Measurements from ENCODE around the gene PBX4.

PBX4 gene

GRCh38 chr19:19647037-19647835 lies 28.7 kb upstream of the PBX4 start:
- peaks cover 68% of the 10 kb centered on the region for H3K36me3 ChIP-seq (ENCODE audit: control insufficient read depth, insufficient read depth, low read length)
- H3K9me3 ChIP-seq (ENCODE audit: control insufficient read depth, low read length), result no peaks in the 10 kb centered on the region
- 96 to 97% methylated on average over 24 to 25 of the region's 29 CpGs for WGBS, 2 experiments (ENCODE audit: insufficient coverage in 2 of 2)
- H3K4me1 ChIP-seq (ENCODE audit: control insufficient read depth, insufficient read depth, low read length, poor library complexity, severe bottlenecking), result peaks cover 7% of the 10 kb centered on the region
- H3K27ac ChIP-seq (ENCODE audit: low read depth, low read length, severe bottlenecking), result no peak overlapping the region
- H3K4me3 ChIP-seq (ENCODE audit: extremely low read depth, insufficient read depth, low read length, poor library complexity, severe bottlenecking), result no peak overlapping the region

GRCh38 chr19:19645233-19645870 lies 26.9 kb upstream of the PBX4 start:
- Histone ChIP-seq H3K9me3 (ENCODE audit: control insufficient read depth, low read length) (no peaks in the 10 kb centered on the region), H3K36me3 (ENCODE audit: control insufficient read depth, insufficient read depth, low read length) (peaks cover 57% of the 10 kb centered on the region), H3K4me1 (ENCODE audit: control insufficient read depth, insufficient read depth, low read length, poor library complexity, severe bottlenecking) (peaks cover 7% of the 10 kb centered on the region), H3K27ac (ENCODE audit: low read depth, low read length, severe bottlenecking) (no peak overlapping the region), H3K4me3 (ENCODE audit: extremely low read depth, insufficient read depth, low read length, poor library complexity, severe bottlenecking) (no peak overlapping the region)
- WGBS, 2 experiments (ENCODE audit: insufficient coverage in 2 of 2), result 95 to 98% methylated on average over 15 of the region's 17 CpGs

- Histone ChIP-seq H3K27ac (ENCODE audit: low read depth, low read length, severe bottlenecking) (no peak overlapping the region), H3K36me3 (ENCODE audit: control insufficient read depth, insufficient read depth, low read length) (peaks cover 54% of the 10 kb centered on the region), H3K4me3 (ENCODE audit: extremely low read depth, insufficient read depth, low read length, poor library complexity, severe bottlenecking) (peak overlapping the region; percentile 79), H3K9me3 (ENCODE audit: control insufficient read depth, low read length) (no peaks in the 10 kb centered on the region), H3K4me1 (ENCODE audit: control insufficient read depth, insufficient read depth, low read length, poor library complexity, severe bottlenecking) (peaks cover 7% of the 10 kb centered on the region)
- WGBS, 2 experiments (ENCODE audit: insufficient coverage in 2 of 2), result 56% methylated on average over 1 of the region's 5 CpGs; no CpG with 5 or more reads in 1 of the 2 experiments
These were observed 25.5 kb upstream of the PBX4 start for GRCh38 chr19:19644054-19644388.

- H3K4me3 ChIP-seq (ENCODE audit: extremely low read depth, insufficient read depth, low read length, poor library complexity, severe bottlenecking), result peak within 1 kb of the TSS; percentile 79
- peaks cover 7% of the 10 kb centered on the region for H3K4me1 ChIP-seq (ENCODE audit: control insufficient read depth, insufficient read depth, low read length, poor library complexity, severe bottlenecking)
- H3K27ac ChIP-seq (ENCODE audit: low read depth, low read length, severe bottlenecking), result peak within 1 kb of the TSS; percentile 67
- 0% methylated on average over 37 to 41 of the region's 50 CpGs for WGBS, 2 experiments (ENCODE audit: insufficient coverage in 2 of 2)
- H3K36me3 ChIP-seq (ENCODE audit: control insufficient read depth, insufficient read depth, low read length), result peaks cover 52% of the 10 kb centered on the region
- no peaks in the 10 kb centered on the region for H3K9me3 ChIP-seq (ENCODE audit: control insufficient read depth, low read length)
These were observed 24.9 kb upstream of the PBX4 start, which contains the start of gene GMIP for GRCh38 chr19:19643158-19644053. Gene GMIP, minus strand, starts transcription at chr19:19643657. Its CDS starts 128 bp downstream, at chr19:19643529.

GRCh38 chr19:19642506-19643157 lies 24.1 kb upstream of the PBX4 start:
- peaks cover 7% of the 10 kb centered on the region for H3K4me1 ChIP-seq (ENCODE audit: control insufficient read depth, insufficient read depth, low read length, poor library complexity, severe bottlenecking)
- no peaks in the 10 kb centered on the region for H3K9me3 ChIP-seq (ENCODE audit: control insufficient read depth, low read length)
- H3K36me3 ChIP-seq (ENCODE audit: control insufficient read depth, insufficient read depth, low read length), result peaks cover 48% of the 10 kb centered on the region
- 0 to 20% methylated on average over 3 to 14 of the region's 16 CpGs for WGBS, 2 experiments (ENCODE audit: insufficient coverage in 2 of 2)
- H3K4me3 ChIP-seq (ENCODE audit: extremely low read depth, insufficient read depth, low read length, poor library complexity, severe bottlenecking), result peak overlapping the region; percentile 79
- peak overlapping the region; percentile 10 for H3K27ac ChIP-seq (ENCODE audit: low read depth, low read length, severe bottlenecking)

- H3K36me3 ChIP-seq (ENCODE audit: control insufficient read depth, insufficient read depth, low read length), result peaks cover 57% of the 10 kb centered on the region
- H3K27ac ChIP-seq (ENCODE audit: low read depth, low read length, severe bottlenecking), result no peak overlapping the region
- no peak overlapping the region for H3K4me3 ChIP-seq (ENCODE audit: extremely low read depth, insufficient read depth, low read length, poor library complexity, severe bottlenecking)
- WGBS, 2 experiments (ENCODE audit: insufficient coverage in 2 of 2), result 95 to 96% methylated on average over 40 to 49 of the region's 53 CpGs
- H3K9me3 ChIP-seq (ENCODE audit: control insufficient read depth, low read length), result no peaks in the 10 kb centered on the region
- no peaks in the 10 kb centered on the region for H3K4me1 ChIP-seq (ENCODE audit: control insufficient read depth, insufficient read depth, low read length, poor library complexity, severe bottlenecking)
These were observed 19.2 kb upstream of the PBX4 start for GRCh38 chr19:19637523-19638251.

GRCh38 chr19:19637186-19637522 lies 18.7 kb upstream of the PBX4 start:
- 91 to 96% methylated on average over 12 to 27 of the region's 27 CpGs for WGBS, 2 experiments (ENCODE audit: insufficient coverage in 2 of 2)
- H3K9me3 ChIP-seq (ENCODE audit: control insufficient read depth, low read length), result no peaks in the 10 kb centered on the region
- no peak overlapping the region for H3K4me3 ChIP-seq (ENCODE audit: extremely low read depth, insufficient read depth, low read length, poor library complexity, severe bottlenecking)
- no peak overlapping the region for H3K27ac ChIP-seq (ENCODE audit: low read depth, low read length, severe bottlenecking)
- no peaks in the 10 kb centered on the region for H3K4me1 ChIP-seq (ENCODE audit: control insufficient read depth, insufficient read depth, low read length, poor library complexity, severe bottlenecking)
- peaks cover 61% of the 10 kb centered on the region for H3K36me3 ChIP-seq (ENCODE audit: control insufficient read depth, insufficient read depth, low read length)

- no peak overlapping the region for H3K27ac ChIP-seq (ENCODE audit: low read depth, low read length, severe bottlenecking)
- H3K4me1 ChIP-seq (ENCODE audit: control insufficient read depth, insufficient read depth, low read length, poor library complexity, severe bottlenecking), result no peaks in the 10 kb centered on the region
- no peak overlapping the region for H3K4me3 ChIP-seq (ENCODE audit: extremely low read depth, insufficient read depth, low read length, poor library complexity, severe bottlenecking)
- no peaks in the 10 kb centered on the region for H3K9me3 ChIP-seq (ENCODE audit: control insufficient read depth, low read length)
- WGBS, 2 experiments (ENCODE audit: insufficient coverage in 2 of 2), result 96 to 98% methylated on average over 4 to 8 of the region's 9 CpGs
- peaks cover 59% of the 10 kb centered on the region for H3K36me3 ChIP-seq (ENCODE audit: control insufficient read depth, insufficient read depth, low read length)
These were observed 18.2 kb upstream of the PBX4 start for GRCh38 chr19:19636573-19637185.

- H3K4me1 ChIP-seq (ENCODE audit: control insufficient read depth, insufficient read depth, low read length, poor library complexity, severe bottlenecking), result no peaks in the 10 kb centered on the region
- no peaks in the 10 kb centered on the region for H3K9me3 ChIP-seq (ENCODE audit: control insufficient read depth, low read length)
- H3K36me3 ChIP-seq (ENCODE audit: control insufficient read depth, insufficient read depth, low read length), result peaks cover 57% of the 10 kb centered on the region
- no peak overlapping the region for H3K27ac ChIP-seq (ENCODE audit: low read depth, low read length, severe bottlenecking)
- H3K4me3 ChIP-seq (ENCODE audit: extremely low read depth, insufficient read depth, low read length, poor library complexity, severe bottlenecking), result no peak overlapping the region
- WGBS, 2 experiments (ENCODE audit: insufficient coverage in 2 of 2), result 96% methylated on average over 14 of the region's 14 CpGs
These were observed 16.8 kb upstream of the PBX4 start for GRCh38 chr19:19635313-19635702.
